Lower lobe of right lung (tissue), 2 donors: ENCODE measurements around the gene GATD1. TPM values are rescaled to one million over a fixed set of nuclear protein-coding genes. Genes with fewer than 3 reads are reported as not detected.
A peak's percentile ranks its signal among the peaks of the same experiment; 100 is the strongest.

ENCODE experiments used
- ATAC-seq, 2 donors: fragments of 200-7000 bp; cut with Tn5 transposase; one replicate each; pipeline ENCODE4 v1.9.1; 2020 to 2022; ENCODE audit warnings: mild to moderate bottlenecking in 2 of 2, moderate library complexity in 2 of 2
- DNase-seq: peaks from one replicate; pipeline ENCODE4 v3.0.0-alpha.2; 2020
- H3K27ac ChIP-seq: fragments of 200-600 bp; one replicate; pipeline ENCODE4 v1.8.0; 2022
- H3K27me3 ChIP-seq: fragments of 200-600 bp; one replicate; pipeline ENCODE4 v1.8.0; 2022; ENCODE audit warnings: low read depth
- H3K36me3 ChIP-seq: fragments of 200-600 bp; one replicate; pipeline ENCODE4 v1.8.0; 2022; ENCODE audit warnings: mild to moderate bottlenecking
- H3K4me1 ChIP-seq: fragments of 200-600 bp; one replicate; pipeline ENCODE4 v1.8.0; 2022
- H3K4me3 ChIP-seq: fragments of 200-600 bp; one replicate; pipeline ENCODE4 v1.8.0; 2022; ENCODE audit warnings: mild to moderate bottlenecking
- H3K9me3 ChIP-seq: fragments of 200-600 bp; one replicate; pipeline ENCODE4 v1.8.0; 2022
- CTCF ChIP-seq: fragments of 200-600 bp; IDR thresholded peaks from one replicate; pipeline ENCODE4 v1.8.0; 2022; ENCODE audit warnings: antibody characterized with exemption, mild to moderate bottlenecking
- intact Hi-C: fragments of 100-400 bp; cut with DNase I; formaldehyde crosslinking; loops from one replicate; pipeline ENCODE4 v1.11.0; 2022
- total RNA-seq: library from RNA; stranded (reverse); fragmentation: NEBNext Ultra II Directional; extraction: Animal tissue kit (Norgen Biotek cat#: 25700); gene quantifications from one replicate; pipeline ENCODE4 v1.2.1, GENCODE V29; 2021
- donor health status: DM: no; HTN: yes; CAD: no; lungs with severe emphysema.

The GATD1 gene
- total RNA-seq, 1 donor from 2014 or later: 46.7 TPM

DNA sequence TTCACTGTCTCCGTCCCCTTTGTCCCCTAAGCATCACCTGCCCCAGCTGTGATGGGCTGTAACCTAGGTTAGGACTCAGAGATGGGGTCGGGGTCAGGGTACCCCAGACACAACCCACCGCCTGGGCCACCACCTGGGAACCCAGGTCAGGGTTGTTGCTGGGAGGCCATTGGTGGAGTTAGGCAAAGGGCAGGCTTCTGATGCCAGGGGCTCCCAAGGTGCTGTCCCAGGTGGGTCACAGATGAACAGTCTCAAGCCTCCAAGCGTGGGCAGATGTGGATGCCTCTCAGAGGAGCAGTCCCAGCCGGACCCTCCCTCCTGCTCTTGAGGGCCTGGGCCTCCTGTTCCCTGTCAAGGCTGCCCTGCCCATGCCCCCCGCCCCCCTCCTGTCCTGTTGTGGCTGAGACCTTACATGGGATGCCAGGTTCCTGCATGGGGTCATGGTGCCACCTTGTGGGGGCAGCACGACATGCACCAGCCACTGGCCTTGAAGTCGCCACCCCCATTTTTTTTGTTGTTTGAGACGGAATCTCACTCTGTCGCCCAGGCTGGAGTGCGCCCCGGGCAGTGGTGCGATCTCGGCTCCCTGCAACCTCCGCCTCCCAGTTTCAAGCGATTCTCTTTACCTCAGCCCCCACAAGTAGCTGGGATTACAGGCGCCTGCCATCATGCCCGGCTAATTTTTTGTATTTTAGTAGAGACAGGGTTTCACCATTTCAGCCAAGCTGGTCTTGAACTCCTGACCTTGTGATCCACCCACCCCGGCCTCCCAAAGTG is 12.1 kb downstream of the GATD1 start:
- Histone ChIP-seq H3K27ac (no peak overlapping the region), H3K27me3 (no peaks in the 10 kb centered on the region), H3K4me1 (peaks cover 6% of the 10 kb centered on the region), H3K36me3 (peaks cover 72% of the 10 kb centered on the region), H3K4me3 (no peak overlapping the region), H3K9me3 (no peaks in the 10 kb centered on the region)
- DNase-seq: peak; percentile 77
- peak; percentile 43 to 62 for ATAC-seq
- peak; percentile 60 for TF ChIP-seq CTCF
- intact Hi-C loops: no loop called here

DNA sequence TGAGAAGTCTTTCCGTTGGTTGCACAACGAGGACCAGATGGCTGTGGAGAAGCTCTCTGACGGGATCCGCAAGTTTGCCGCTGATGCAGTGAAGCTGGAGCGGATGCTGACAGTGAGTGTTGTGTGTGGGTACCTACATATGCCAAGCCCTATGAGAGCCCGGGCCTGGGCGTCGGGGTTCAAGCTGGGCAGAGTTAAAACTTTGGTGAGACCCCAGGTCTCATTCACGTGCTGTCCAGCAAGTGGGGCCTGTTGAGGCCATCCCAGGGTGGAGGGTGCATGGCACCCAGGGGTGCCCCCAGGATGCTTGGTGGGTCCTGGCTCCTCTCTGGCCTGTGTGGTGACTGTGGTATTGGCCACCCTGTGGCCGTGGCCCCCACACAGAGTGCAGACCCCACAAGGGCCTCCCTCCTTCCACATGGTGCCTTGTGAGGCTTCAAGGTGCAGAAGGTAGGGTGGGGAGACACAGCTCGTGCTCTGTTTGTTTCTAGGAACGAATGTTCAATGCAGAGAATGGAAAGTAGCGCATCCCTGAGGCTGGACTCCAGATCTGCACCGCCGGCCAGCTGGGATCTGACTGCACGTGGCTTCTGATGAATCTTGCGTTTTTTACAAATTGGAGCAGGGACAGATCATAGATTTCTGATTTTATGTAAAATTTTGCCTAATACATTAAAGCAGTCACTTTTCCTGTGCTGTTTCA is 12.8 kb downstream of the GATD1 start:
- ATAC-seq: no peak
- TF ChIP-seq CTCF: no peak

GRCh38 chr11:763549-764321 is 13.6 kb downstream of the GATD1 start:
- H3K36me3 ChIP-seq: peaks cover 83% of the 10 kb centered on the region
- DNase-seq: no peak
- H3K27ac ChIP-seq: no peak overlapping the region

More for the DNA sequence above, 12.8 kb downstream of the GATD1 start:
- DNase-seq: no peak
- H3K27ac ChIP-seq: no peak overlapping the region
- H3K4me1 ChIP-seq: peaks cover 6% of the 10 kb centered on the region
- intact Hi-C loops: no loop called here
- H3K9me3 ChIP-seq: no peaks in the 10 kb centered on the region
- H3K4me3 ChIP-seq: no peak overlapping the region
- peaks cover 75% of the 10 kb centered on the region for H3K36me3 ChIP-seq
- H3K27me3 ChIP-seq: no peaks in the 10 kb centered on the region

DNA sequence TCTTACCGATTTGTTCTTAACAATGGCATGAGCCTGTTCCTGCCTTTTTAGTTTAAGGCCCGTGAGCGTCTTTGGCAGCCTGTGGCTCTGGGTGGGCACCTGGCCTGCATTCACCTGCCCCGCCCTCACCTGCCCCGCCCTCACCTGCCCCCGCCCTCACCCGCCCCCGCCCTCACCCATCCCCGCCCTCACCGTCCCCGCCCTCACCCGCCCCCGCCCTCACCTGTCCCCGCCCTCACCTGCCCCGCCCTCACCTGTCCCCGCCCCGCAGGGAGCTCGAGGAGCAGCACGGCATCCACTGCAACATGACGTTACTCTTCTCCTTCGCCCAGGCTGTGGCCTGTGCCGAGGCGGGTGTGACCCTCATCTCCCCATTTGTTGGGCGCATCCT is 14.2 kb downstream of the GATD1 start:
- TF ChIP-seq CTCF: no peak
- intact Hi-C loops: no loop called here
- Histone ChIP-seq H3K36me3 (peaks cover 89% of the 10 kb centered on the region), H3K4me3 (no peak overlapping the region), H3K27ac (no peak overlapping the region), H3K4me1 (peaks cover 6% of the 10 kb centered on the region), H3K27me3 (no peaks in the 10 kb centered on the region), H3K9me3 (no peaks in the 10 kb centered on the region)
- DNase-seq: peak; percentile 60
- peak; percentile 69 to 79 for ATAC-seq

More at GRCh38 chr11:763549-764321, 13.6 kb downstream of the GATD1 start:
- Histone ChIP-seq H3K9me3 (no peaks in the 10 kb centered on the region), H3K27me3 (no peaks in the 10 kb centered on the region), H3K4me1 (peaks cover 6% of the 10 kb centered on the region), H3K4me3 (no peak overlapping the region)
- intact Hi-C loops: no loop called here
- peak in 1 of 2 donors; percentile 1 for ATAC-seq
- TF ChIP-seq CTCF: no peak

DNA sequence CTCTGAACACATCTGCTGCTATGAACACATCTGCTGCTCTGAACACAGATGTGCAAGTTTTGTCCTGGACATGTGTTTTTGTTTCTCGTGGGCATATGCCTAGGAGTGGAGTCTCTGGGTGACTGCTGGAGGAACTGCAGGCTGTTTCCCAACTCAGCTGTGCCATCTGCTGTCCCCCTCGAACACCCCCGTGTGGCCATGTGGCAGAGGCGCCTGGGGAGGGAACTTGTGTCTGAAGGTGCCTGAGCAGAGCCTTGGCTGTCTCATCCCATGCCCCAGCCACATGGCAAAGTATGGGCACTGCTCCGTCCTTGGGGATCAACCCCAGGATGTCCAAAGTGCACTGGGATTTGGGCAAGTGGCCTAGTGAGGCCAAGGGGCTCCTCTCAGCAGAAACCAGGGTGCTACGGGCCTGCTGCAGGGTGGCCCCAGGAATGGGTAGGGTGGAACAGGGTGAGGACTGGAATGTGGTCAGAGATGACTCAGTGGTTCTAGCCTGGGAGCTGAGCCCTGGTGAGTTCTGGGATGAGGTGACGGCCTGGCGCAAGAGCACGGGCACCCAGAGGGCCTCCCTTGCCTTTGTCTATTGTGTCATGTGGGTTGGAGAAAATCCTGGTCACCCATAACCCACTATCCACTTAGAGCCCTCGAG is 14.7 kb downstream of the GATD1 start:
- DNase-seq: peak; percentile 58
- no peak for TF ChIP-seq CTCF
- Histone ChIP-seq H3K36me3 (peaks cover 94% of the 10 kb centered on the region), H3K27me3 (no peaks in the 10 kb centered on the region), H3K9me3 (no peaks in the 10 kb centered on the region), H3K27ac (peak overlapping the region; percentile 62), H3K4me3 (no peak overlapping the region), H3K4me1 (peaks cover 6% of the 10 kb centered on the region)
- ATAC-seq: peak; percentile 80 to 82
- intact Hi-C loops: no loop called here
